Measurements from ENCODE around the gene PGA5.

PGA5 gene

GRCh38 chr11:61294717-61295595 lies 54.0 kb downstream of the PGA5 start, which contains the start of gene VWCE:
Gene VWCE, minus strand, starts transcription at chr11:61295316. Its CDS starts 279 bp downstream, at chr11:61295037.
- DNase-seq (ENCODE audit: low read depth): peak; percentile 45

- DNase-seq (ENCODE audit: low read depth): no peak
These were observed 54.6 kb downstream of the PGA5 start for GRCh38 chr11:61295596-61295926.

DNA sequence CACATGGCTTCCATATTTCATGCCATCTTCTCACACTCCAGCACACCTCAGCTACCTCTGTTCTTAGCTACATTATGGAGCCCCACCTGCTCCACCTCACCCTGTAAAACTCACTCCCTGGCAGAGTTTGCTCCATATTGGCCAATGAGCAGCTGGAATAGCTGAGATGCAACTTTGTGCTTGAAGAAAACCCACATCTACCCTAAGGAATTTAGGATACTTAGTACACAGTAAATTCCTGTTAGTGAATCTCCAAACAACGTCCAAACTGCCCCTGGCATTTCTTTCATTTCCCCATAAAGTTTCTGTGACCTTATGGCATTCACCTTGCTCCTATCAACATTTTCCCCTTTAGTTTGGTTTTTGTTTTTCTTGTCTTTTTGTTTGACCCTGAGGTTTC lies 56.4 kb downstream of the PGA5 start:
- DNase-seq (ENCODE audit: low read depth): no peak

- no peak for DNase-seq (ENCODE audit: low read depth)
These were observed 56.8 kb downstream of the PGA5 start for GRCh38 chr11:61297746-61298145.

- no peak for DNase-seq (ENCODE audit: low read depth)
These were observed 57.8 kb downstream of the PGA5 start for GRCh38 chr11:61298663-61299244.
